K562 (cell line): Measurements from ENCODE around the gene NBEA. TPM values are rescaled to one million over a fixed set of nuclear protein-coding genes. Genes with fewer than 3 reads are reported as not detected.

ENCODE experiments used
- ATAC-seq: fragments of 200-7000 bp; cut with Tn5 transposase; 3 replicates; pipeline ENCODE4 v1.9.1; 2020; ENCODE audit warnings: moderate library complexity
- BruUV-seq: library from RNA; stranded (reverse); fragments of 400-500 nt; replicated peaks from 2 replicates; lab custom pipeline; 2021; lab: Mats Ljungman, UMichigan
- CTCF ChIA-PET: fragments of 300-600 bp; formaldehyde crosslinking; extraction: SDS; loops from one replicate; lab custom pipeline; 2021; ENCODE audit warnings: low intra/inter-chr PET ratio; lab: Yijun Ruan, JAX
- POLR2A ChIA-PET: fragments of 300-600, 350-650 bp; sonication (Branson Sonifier 250); formaldehyde crosslinking; extraction: SDS; loops from one replicate; lab custom pipeline; 2021; ENCODE audit warnings: antibody characterized with exemption, inconsistent platforms; lab: Yijun Ruan, JAX
- DNase-seq, 4 experiments: peaks; one replicate each; pipeline versions ENCODE4 v3.0.0 to v3.0.0-alpha.2; 2011 to 2018; ENCODE audit warnings: low spot score in 3 of 4, mixed read lengths in 3 of 4; ENCODE audit errors: extremely low read depth in 1 of 4
- FAIRE-seq: peaks from 2 replicates; lab custom pipeline; 2011; peaks lifted over from hg19 to GRCh38; lab: Jason Lieb, UNC
- H2AFZ ChIP-seq: 2 replicates; pipeline ENCODE4 v1.6.0; 2011; ENCODE audit warnings: low read depth, low read length, control low read depth, inconsistent platforms
- H3K27ac ChIP-seq: fragments of 200-600 bp; 3 replicates; pipeline ENCODE4 v1.8.0; 2011; ENCODE audit warnings: low read depth, mild to moderate bottlenecking, control low read depth, inconsistent platforms, low read length, moderate library complexity, mixed read lengths; ENCODE audit errors: extremely low read depth
- H3K27me3 ChIP-seq, 2 experiments: fragments of 300-600 bp in 1 of 2; 2 replicates in 1 of 2; 3 replicates in 1 of 2; pipeline versions ENCODE4 v1.6.0 to v1.8.0; 2011; ENCODE audit warnings: inconsistent platforms in 2 of 2, low read length in 2 of 2, mild to moderate bottlenecking in 1 of 2, mixed read lengths in 1 of 2, moderate library complexity in 1 of 2; ENCODE audit not compliant: control insufficient read depth in 2 of 2, insufficient read depth in 2 of 2
- H3K36me3 ChIP-seq: fragments of 300-600 bp; 3 replicates; pipeline ENCODE4 v1.8.0; 2011; ENCODE audit warnings: mild to moderate bottlenecking, low read length, inconsistent platforms; ENCODE audit not compliant: control insufficient read depth, insufficient read depth
- H3K4me1 ChIP-seq, 2 experiments: fragments of 200-600 bp in 1 of 2; replicated peaks in 1 of 2; 2 replicates in 1 of 2; 3 replicates in 1 of 2; pipeline versions ENCODE4 v1.5.1 to v1.8.0; 2011; ENCODE audit warnings: inconsistent platforms in 2 of 2, low read length in 2 of 2, mild to moderate bottlenecking in 1 of 2, mixed read lengths in 1 of 2, moderate library complexity in 1 of 2; ENCODE audit not compliant: control insufficient read depth in 2 of 2, insufficient read depth in 2 of 2
- H3K4me2 ChIP-seq: 2 replicates; pipeline ENCODE4 v1.6.1; 2011; ENCODE audit warnings: low read length, control low read depth, inconsistent platforms, mixed read lengths; ENCODE audit not compliant: insufficient read depth
- H3K4me3 ChIP-seq: fragments of 200-600 bp; sonication (generic), shearing (Covaris generic); 2 replicates; pipeline ENCODE4 v1.5.1; 2016; ENCODE audit warnings: control low read depth, inconsistent platforms
- H3K79me2 ChIP-seq: fragments of 200-600 bp; 3 replicates; pipeline ENCODE4 v1.8.0; 2011; ENCODE audit warnings: low read length, inconsistent platforms; ENCODE audit not compliant: control insufficient read depth, insufficient read depth
- H3K9ac ChIP-seq, 2 experiments: 2 replicates each; pipeline versions ENCODE4 v1.6.0 to v1.6.1; 2011; ENCODE audit warnings: low read depth in 2 of 2, low read length in 2 of 2, control low read depth in 1 of 2, inconsistent platforms in 1 of 2, mild to moderate bottlenecking in 1 of 2, mixed read lengths in 1 of 2; ENCODE audit not compliant: insufficient read depth in 1 of 2
- H3K9me1 ChIP-seq: one replicate; pipeline ENCODE4 v1.6.0; 2011; ENCODE audit warnings: inconsistent platforms, mild to moderate bottlenecking, low read length, moderate library complexity; ENCODE audit not compliant: control insufficient read depth, insufficient read depth
- H3K9me3 ChIP-seq: replicated peaks from 2 replicates; pipeline ENCODE4 v1.5.1; 2011; ENCODE audit warnings: low read depth, low read length, inconsistent platforms; ENCODE audit not compliant: control insufficient read depth, insufficient read depth
- H4K20me1 ChIP-seq: replicated peaks from 2 replicates; pipeline ENCODE4 v1.6.1; 2011; ENCODE audit warnings: low read length, inconsistent platforms, mixed read lengths; ENCODE audit not compliant: control insufficient read depth, insufficient read depth
- HEY1 ChIP-seq: fragments of 250-450 bp; sonication (Bioruptor Pico); IDR thresholded peaks from 2 replicates; pipeline ENCODE4 v1.5.0; 2020; ENCODE audit warnings: mild to moderate bottlenecking, moderate library complexity, borderline replicate concordance
- RAD21 ChIP-seq, 2 experiments: fragments of 250-450 bp in 1 of 2; fragments of 450-650 bp in 1 of 2; sonication (Bioruptor Pico) in 1 of 2; formaldehyde crosslinking in 1 of 2; IDR thresholded peaks in 1 of 2; conservative IDR thresholded peaks in 1 of 2; 2 replicates each; pipeline versions ENCODE4 v1.4.0 to v1.8.0; 2020 to 2022; ENCODE audit warnings: mild to moderate bottlenecking in 2 of 2, moderate library complexity in 1 of 2
- ZNF583 ChIP-seq: fragments of 250-450 bp; sonication (Bioruptor Pico); IDR thresholded peaks from 2 replicates; pipeline ENCODE4 v1.4.0; 2020
- WGBS: fragments of 100-300 bp; shearing (Covaris generic); methylation state at CpG from one replicate; pipeline ENCODE4 v1.1.6; 2016; ENCODE audit warnings: low coverage, mixed read lengths; ENCODE audit not compliant: insufficient coverage; ENCODE audit errors: missing lambda C conversion rate; 5-methylcytosine and 5-hydroxymethylcytosine counted together
- in situ Hi-C: fragments of 300-500 bp; cut with MboI; formaldehyde crosslinking; loops from 4 replicates; pipeline ENCODE4 v1.15.0; 2018; ENCODE audit warnings: inconsistent platforms, mixed read lengths
- intact Hi-C: fragments of 100-400 bp; cut with micrococcal nuclease; formaldehyde crosslinking; loops from 2 replicates; pipeline ENCODE4 v1.14.2; 2022
- polyA plus RNA-seq, 8 experiments: library from polyadenylated mRNA; depleted of rRNA in 4 of 8; stranded (reverse) in 5 of 8; unstranded in 3 of 8; fragments of >200 nt; fragmentation: Nextera tagmentation in 2 of 8; fragmentation: Illumina TruSeq in 1 of 8; extraction: Ambion mirVana in 2 of 8; extraction: Trizol in 1 of 8; gene quantifications; 2 replicates each; pipeline versions ENCODE4 v1.2.1 to v1.2.3, GENCODE V29; 2011 to 2014; ENCODE audit warnings: inconsistent platforms in 1 of 8, missing spikeins in 1 of 8
- total RNA-seq, 7 experiments: library from RNA; depleted of rRNA in 6 of 7; stranded (reverse); fragments of >200 nt in 6 of 7; fragmentation: Illumina TruSeq in 2 of 7; extraction: Trizol in 2 of 7; gene quantifications; 2 replicates each; pipeline versions ENCODE4 v1.2.1 to v1.2.3, GENCODE V29; 2011 to 2021; ENCODE audit warnings: low replicate concordance in 1 of 7
- TF ChIP-seq, protein P1 (sequence below): sonication (generic); formaldehyde crosslinking; IDR thresholded peaks from 2 replicates; pipeline ENCODE4 v1.8.0; 2022; ENCODE audit warnings: mild to moderate bottlenecking, low read depth, missing genetic modification reagents
- TF ChIP-seq, protein P2 (sequence below): sonication (generic); formaldehyde crosslinking; IDR thresholded peaks from 2 replicates; pipeline ENCODE4 v1.8.0; 2022; ENCODE audit warnings: mild to moderate bottlenecking, missing genetic modification reagents
- TF ChIP-seq, protein P3 (sequence below): sonication (generic); formaldehyde crosslinking; IDR thresholded peaks from 2 replicates; pipeline ENCODE4 v1.9.0; 2022; ENCODE audit warnings: mild to moderate bottlenecking, missing genetic modification reagents
- TF ChIP-seq, protein P4 (sequence below), 3 experiments: IDR thresholded peaks in 2 of 3; conservative IDR thresholded peaks in 1 of 3; 2 replicates each; pipeline ENCODE4 v1.5.1; 2011 to 2012; ENCODE audit warnings: low read length in 3 of 3, mild to moderate bottlenecking in 3 of 3, control low read depth in 2 of 3, improper control_type of control experiment in 1 of 3, inconsistent platforms in 1 of 3, low read depth in 1 of 3, mixed read lengths in 1 of 3, moderate library complexity in 1 of 3; ENCODE audit not compliant: insufficient read depth in 2 of 3

NBEA gene
- total and polyA plus RNA-seq, 9 of the 15 experiments (the other 6 are each of a cell fraction or from before 2014, with no cell fraction given), result 0.03 to 0.94 (median 0.05) TPM; not detected in 2

DNA sequence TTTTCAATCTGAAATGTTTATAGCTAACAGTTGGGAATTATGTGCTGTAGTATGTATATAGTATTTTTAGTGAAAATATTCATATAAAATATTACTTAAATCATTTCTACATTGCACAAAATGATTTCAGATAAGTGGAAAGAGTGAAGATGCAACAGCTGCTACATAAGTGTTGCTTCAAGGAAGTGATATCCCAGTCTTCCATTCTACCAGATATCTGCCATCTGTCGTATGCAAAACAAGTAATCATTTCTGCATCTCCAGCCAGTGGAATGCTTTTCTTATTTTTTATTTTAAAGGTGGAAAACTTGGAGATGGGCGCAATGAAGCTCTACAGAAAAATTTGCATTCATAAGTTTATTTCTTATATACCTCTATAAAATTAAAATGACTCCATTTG lies 687.0 kb downstream of the NBEA start:
- intact Hi-C loops, result no loop called here
- no peak for TF ChIP-seq ZNF583 (CRISPR knock-in tag)
- H3K4me1 ChIP-seq, result no peaks in the 10 kb centered on the region
- ChIA-PET CTCF (no interaction called here), POLR2A (no interaction called here)
- in situ Hi-C loops, result no loop called here
- BruUV-seq, result no TSS peak
- no peaks in the 10 kb centered on the region for H3K9me3 ChIP-seq
- H3K9ac ChIP-seq, result no peak overlapping the region
- WGBS, result 0% methylated on average over 2 of the region's 2 CpGs
- no peaks in the 10 kb centered on the region for H4K20me1 ChIP-seq
- H3K9me1 ChIP-seq, result no peaks in the 10 kb centered on the region
- no peak overlapping the region for H3K27ac ChIP-seq
- no peak for ATAC-seq
- FAIRE-seq, result no peak
- DNase-seq, result no peak
- H3K36me3 ChIP-seq, result no peaks in the 10 kb centered on the region
- no peaks in the 10 kb centered on the region for H3K27me3 ChIP-seq
- no peak overlapping the region for H3K4me2 ChIP-seq
- no peak overlapping the region for H3K4me3 ChIP-seq
- no peaks in the 10 kb centered on the region for H3K79me2 ChIP-seq
- no peak overlapping the region for H2AFZ ChIP-seq

DNA sequence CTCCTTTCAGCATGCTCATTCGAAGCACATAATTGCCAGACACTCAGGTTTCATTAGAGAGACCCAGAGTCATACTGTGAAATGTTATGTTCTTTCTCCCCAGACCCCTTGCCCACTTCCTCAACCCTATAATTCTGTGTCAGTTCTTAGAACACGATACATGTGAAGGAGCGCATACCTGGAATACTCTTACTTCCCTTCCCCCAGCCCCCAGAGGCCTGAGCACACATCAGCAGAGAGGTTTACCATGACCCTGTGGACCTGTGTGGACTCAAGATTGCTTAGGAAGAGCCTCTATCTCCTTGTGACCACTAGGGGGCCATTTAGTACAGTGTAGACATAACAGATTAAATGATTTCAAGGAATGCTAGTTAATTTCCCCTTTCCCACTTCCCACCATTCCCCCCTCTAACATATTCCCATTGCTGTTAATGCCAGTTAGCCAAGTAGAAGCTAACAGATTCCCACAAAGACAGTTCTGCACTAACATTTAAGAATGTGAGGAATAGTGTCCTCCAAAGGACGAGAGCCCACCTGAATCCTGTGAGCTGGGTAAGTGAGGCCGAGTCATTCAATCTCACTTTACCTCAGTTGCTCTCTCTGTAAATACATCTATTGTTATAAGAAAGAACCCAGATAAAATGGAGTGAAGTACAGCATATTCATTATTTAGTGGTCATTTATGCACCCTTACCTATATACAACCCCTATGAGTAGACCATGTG lies 688.6 kb downstream of the NBEA start:
- H2AFZ ChIP-seq, result no peak overlapping the region
- WGBS, result 3% methylated on average over 5 of the region's 5 CpGs
- H3K9ac ChIP-seq, result no peak overlapping the region
- no peaks in the 10 kb centered on the region for H3K9me3 ChIP-seq
- H3K27me3 ChIP-seq, result no peaks in the 10 kb centered on the region
- POLR2A ChIA-PET, result no interaction called here
- no peak overlapping the region for H3K27ac ChIP-seq
- CTCF ChIA-PET, result interaction anchor here (0.7 kb wide), 1 partner anchor 1357 kb away, joined by 3 read pairs; no protein-coding TSS in a partner anchor
- in situ Hi-C loops (no loop called here), intact Hi-C loops (no loop called here)
- no peak overlapping the region for H3K4me2 ChIP-seq
- no peak overlapping the region for H3K4me3 ChIP-seq
- ATAC-seq (peak; percentile 74), FAIRE-seq (no peak), DNase-seq (peak; percentile 5 to 12 (median 9))
- TF ChIP-seq HEY1 (CRISPR knock-in tag), result no peak
- TF ChIP-seq, protein P1, sequence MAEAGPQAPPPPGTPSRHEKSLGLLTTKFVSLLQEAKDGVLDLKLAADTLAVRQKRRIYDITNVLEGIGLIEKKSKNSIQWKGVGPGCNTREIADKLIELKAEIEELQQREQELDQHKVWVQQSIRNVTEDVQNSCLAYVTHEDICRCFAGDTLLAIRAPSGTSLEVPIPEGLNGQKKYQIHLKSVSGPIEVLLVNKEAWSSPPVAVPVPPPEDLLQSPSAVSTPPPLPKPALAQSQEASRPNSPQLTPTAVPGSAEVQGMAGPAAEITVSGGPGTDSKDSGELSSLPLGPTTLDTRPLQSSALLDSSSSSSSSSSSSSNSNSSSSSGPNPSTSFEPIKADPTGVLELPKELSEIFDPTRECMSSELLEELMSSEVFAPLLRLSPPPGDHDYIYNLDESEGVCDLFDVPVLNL (CRISPR knock-in tag), result no peak
- TF ChIP-seq, protein P2, sequence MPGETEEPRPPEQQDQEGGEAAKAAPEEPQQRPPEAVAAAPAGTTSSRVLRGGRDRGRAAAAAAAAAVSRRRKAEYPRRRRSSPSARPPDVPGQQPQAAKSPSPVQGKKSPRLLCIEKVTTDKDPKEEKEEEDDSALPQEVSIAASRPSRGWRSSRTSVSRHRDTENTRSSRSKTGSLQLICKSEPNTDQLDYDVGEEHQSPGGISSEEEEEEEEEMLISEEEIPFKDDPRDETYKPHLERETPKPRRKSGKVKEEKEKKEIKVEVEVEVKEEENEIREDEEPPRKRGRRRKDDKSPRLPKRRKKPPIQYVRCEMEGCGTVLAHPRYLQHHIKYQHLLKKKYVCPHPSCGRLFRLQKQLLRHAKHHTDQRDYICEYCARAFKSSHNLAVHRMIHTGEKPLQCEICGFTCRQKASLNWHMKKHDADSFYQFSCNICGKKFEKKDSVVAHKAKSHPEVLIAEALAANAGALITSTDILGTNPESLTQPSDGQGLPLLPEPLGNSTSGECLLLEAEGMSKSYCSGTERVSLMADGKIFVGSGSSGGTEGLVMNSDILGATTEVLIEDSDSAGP (CRISPR knock-in tag), result no peak
- TF ChIP-seq RAD21 (CRISPR knock-in tag; conservative IDR thresholded peaks at IDR 0.05 in 1 of 2, IDR thresholded peaks at IDR 0.05 in 1 of 2), result peak in 1 of 2 experiments; percentile 10; a peak in 1 of 4 replicates
- TF ChIP-seq, protein P3, sequence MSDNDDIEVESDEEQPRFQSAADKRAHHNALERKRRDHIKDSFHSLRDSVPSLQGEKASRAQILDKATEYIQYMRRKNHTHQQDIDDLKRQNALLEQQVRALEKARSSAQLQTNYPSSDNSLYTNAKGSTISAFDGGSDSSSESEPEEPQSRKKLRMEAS (CRISPR knock-in tag), result no peak
- TF ChIP-seq, protein P4, sequence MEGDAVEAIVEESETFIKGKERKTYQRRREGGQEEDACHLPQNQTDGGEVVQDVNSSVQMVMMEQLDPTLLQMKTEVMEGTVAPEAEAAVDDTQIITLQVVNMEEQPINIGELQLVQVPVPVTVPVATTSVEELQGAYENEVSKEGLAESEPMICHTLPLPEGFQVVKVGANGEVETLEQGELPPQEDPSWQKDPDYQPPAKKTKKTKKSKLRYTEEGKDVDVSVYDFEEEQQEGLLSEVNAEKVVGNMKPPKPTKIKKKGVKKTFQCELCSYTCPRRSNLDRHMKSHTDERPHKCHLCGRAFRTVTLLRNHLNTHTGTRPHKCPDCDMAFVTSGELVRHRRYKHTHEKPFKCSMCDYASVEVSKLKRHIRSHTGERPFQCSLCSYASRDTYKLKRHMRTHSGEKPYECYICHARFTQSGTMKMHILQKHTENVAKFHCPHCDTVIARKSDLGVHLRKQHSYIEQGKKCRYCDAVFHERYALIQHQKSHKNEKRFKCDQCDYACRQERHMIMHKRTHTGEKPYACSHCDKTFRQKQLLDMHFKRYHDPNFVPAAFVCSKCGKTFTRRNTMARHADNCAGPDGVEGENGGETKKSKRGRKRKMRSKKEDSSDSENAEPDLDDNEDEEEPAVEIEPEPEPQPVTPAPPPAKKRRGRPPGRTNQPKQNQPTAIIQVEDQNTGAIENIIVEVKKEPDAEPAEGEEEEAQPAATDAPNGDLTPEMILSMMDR (IDR thresholded peaks at IDR 0.05 in 2 of 3, conservative IDR thresholded peaks at IDR 0.05 in 1 of 3; ENCODE audit: insufficient read depth in 2 of 3, low read depth in 1 of 3, low read length in 3 of 3), result peak in 2 of 3 experiments; percentile 20 to 40; a peak in 2 of 6 replicates
- H3K9me1 ChIP-seq, result no peaks in the 10 kb centered on the region
- BruUV-seq, result no TSS peak
- H3K4me1 ChIP-seq, result no peaks in the 10 kb centered on the region
- H3K79me2 ChIP-seq, result no peaks in the 10 kb centered on the region
- no peaks in the 10 kb centered on the region for H4K20me1 ChIP-seq
- H3K36me3 ChIP-seq, result no peaks in the 10 kb centered on the region
